Tibial nerve (tissue), 4 donors: ENCODE results near the gene LRRC27. TPM values are rescaled to one million over a fixed set of nuclear protein-coding genes. Genes with fewer than 3 reads are reported as not detected.

Experiments used
- DNase-seq, 2 donors: peaks; one replicate each; pipeline ENCODE4 v3.0.0-alpha.2; 2019; ENCODE audit warnings: low spot score in 2 of 2
- H3K27ac ChIP-seq, 4 donors: fragments of 200-600 bp; sonication (generic) in 3 of 4; one replicate each; pipeline ENCODE4 v1.5.1; 2017 to 2019; ENCODE audit warnings: mild to moderate bottlenecking in 1 of 4
- H3K27me3 ChIP-seq, 2 donors: fragments of 200-600 bp; sonication (generic) in 1 of 2; one replicate each; pipeline versions ENCODE4 v1.5.1 to v1.6.0; 2017 to 2019
- H3K36me3 ChIP-seq, 3 donors: fragments of 200-600 bp; sonication (generic); one replicate each; pipeline ENCODE4 v1.5.1; 2018 to 2019
- H3K4me1 ChIP-seq, 4 donors: fragments of 200-600 bp; sonication (generic) in 3 of 4; one replicate each; pipeline ENCODE4 v1.5.1; 2017 to 2019
- H3K4me3 ChIP-seq, 4 donors: fragments of 200-600 bp; sonication (generic) in 3 of 4; one replicate each; pipeline ENCODE4 v1.5.1; 2017 to 2019; ENCODE audit warnings: mild to moderate bottlenecking in 1 of 4, moderate library complexity in 1 of 4
- H3K9me3 ChIP-seq, 4 donors: fragments of 200-600 bp; sonication (generic) in 3 of 4; one replicate each; pipeline ENCODE4 v1.5.1; 2017 to 2019
- EP300 ChIP-seq, 2 donors: sonication (generic); formaldehyde crosslinking; IDR thresholded peaks; one replicate each; pipeline ENCODE4 v1.6.1; 2017; ENCODE audit warnings: antibody characterized with exemption in 2 of 2, mild to moderate bottlenecking in 1 of 2
- POLR2A ChIP-seq, 2 donors: fragments of 450-650 bp; IDR thresholded peaks; one replicate each; pipeline ENCODE4 v1.6.1; 2017; ENCODE audit warnings: antibody characterized with exemption in 2 of 2, mild to moderate bottlenecking in 2 of 2, moderate library complexity in 2 of 2
- WGBS, 2 donors: methylation state at CpG; one replicate each; pipeline ENCODE4 v1.1.5; 2018; 5-methylcytosine and 5-hydroxymethylcytosine counted together
- total RNA-seq, 4 donors: library from RNA; depleted of rRNA; stranded (reverse); fragments of >200 nt; gene quantifications; one replicate each; pipeline ENCODE4 v1.1.0, GENCODE V29; 2016
- TF ChIP-seq, protein P1 (sequence below), 5 experiments: fragments of 200-600 bp in 3 of 5; fragments of 450-650 bp in 2 of 5; sonication (generic) in 3 of 5; IDR thresholded peaks; one replicate each; pipeline ENCODE4 v1.5.1; 2016 to 2019; ENCODE audit warnings: antibody characterized with exemption in 5 of 5, mild to moderate bottlenecking in 3 of 5, moderate library complexity in 2 of 5

Gene LRRC27
- total RNA-seq, 4 donors from 2014 or later = 10.1 to 21.6 (median 17.9) TPM

DNA sequence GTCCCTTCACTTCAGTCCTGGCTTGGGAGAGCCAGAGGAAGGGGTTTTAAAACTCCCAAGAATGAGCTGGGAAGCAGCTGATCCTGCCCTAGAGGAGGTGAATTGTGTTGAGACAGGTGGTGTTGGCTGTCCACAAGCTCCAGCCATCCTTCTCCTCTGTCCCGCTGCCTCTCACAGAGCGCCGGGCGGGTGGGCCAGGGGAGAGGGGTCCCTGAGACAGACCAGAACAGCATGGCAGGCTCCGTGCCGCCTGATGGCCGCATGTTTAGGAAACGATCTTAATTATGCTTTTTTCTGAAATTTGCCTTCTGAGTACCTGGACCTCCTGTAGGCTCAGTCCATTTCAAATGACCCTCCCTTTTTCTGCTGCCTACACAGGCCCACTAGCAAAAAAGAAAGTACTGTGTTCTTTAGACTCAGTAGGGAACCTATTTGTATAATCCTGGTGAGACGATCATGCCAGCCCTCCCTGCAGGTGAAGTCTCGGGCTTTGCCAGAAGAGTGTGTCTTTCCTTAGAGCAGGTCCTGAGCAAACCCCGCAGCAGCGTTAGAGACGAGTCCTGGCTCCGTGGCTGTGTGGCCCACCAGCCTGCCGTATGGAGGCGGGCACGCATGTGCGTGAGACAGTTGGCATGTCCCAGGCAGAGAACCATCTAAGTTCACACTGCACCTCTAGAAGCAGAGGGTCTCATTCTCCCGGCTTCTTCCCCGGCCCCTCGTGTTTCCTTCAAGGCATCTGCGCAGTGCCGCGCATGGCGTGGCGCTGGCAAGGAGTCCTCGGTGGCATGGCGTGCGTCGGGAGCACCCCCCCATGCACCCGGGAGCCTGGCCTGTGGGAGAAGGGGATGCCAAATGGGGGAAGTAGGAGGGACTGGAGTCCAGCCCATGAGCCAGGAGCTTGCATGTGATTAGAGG is 38.7 kb downstream of the LRRC27 start:
- TF ChIP-seq EP300 (IDR thresholded peaks at IDR 0.05) (no peak), POLR2A (IDR thresholded peaks at IDR 0.05) (no peak)
- TF ChIP-seq, protein P1, sequence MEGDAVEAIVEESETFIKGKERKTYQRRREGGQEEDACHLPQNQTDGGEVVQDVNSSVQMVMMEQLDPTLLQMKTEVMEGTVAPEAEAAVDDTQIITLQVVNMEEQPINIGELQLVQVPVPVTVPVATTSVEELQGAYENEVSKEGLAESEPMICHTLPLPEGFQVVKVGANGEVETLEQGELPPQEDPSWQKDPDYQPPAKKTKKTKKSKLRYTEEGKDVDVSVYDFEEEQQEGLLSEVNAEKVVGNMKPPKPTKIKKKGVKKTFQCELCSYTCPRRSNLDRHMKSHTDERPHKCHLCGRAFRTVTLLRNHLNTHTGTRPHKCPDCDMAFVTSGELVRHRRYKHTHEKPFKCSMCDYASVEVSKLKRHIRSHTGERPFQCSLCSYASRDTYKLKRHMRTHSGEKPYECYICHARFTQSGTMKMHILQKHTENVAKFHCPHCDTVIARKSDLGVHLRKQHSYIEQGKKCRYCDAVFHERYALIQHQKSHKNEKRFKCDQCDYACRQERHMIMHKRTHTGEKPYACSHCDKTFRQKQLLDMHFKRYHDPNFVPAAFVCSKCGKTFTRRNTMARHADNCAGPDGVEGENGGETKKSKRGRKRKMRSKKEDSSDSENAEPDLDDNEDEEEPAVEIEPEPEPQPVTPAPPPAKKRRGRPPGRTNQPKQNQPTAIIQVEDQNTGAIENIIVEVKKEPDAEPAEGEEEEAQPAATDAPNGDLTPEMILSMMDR (IDR thresholded peaks at IDR 0.05) = no peak
- Histone ChIP-seq H3K27me3 (no peaks in the 10 kb centered on the region), H3K4me1 (no peaks in the 10 kb centered on the region), H3K4me3 (no peak overlapping the region), H3K36me3 (peaks cover 0 to 44% (median 0%) of the 10 kb centered on the region in 3 donors), H3K9me3 (no peaks in the 10 kb centered on the region), H3K27ac (no peak overlapping the region)
- 93 to 94% methylated on average over 28 to 31 of the region's 31 CpGs for WGBS, 2 donors
- DNase-seq = no peak

DNA sequence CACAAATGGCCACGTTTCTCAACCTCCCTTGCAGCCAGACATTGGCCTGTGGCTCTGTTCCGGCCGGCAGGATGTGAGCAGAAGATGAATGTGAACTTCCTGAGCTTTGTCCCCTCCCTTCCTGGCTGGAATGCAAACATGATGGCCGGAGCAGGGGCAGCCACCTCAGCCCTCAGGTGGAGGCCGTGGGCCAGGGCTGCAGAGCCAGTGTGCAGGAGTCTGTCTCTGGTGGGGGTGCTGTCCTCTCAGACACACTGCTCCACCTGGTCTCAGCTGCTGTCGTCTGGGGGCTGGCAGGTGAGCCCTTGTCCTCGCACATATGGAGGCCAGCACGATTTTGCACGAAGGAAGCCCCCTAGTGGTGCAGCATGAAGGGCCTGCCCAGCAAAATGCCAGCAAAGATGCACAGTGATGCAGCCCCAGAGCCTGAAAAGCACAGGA is 39.7 kb downstream of the LRRC27 start:
- DNase-seq = no peak
- 79 to 82% methylated on average over 5 to 9 of the region's 9 CpGs for whole genome bisulfite sequencing, 2 donors
- Histone ChIP-seq H3K4me1 (no peaks in the 10 kb centered on the region), H3K9me3 (peaks cover 0 to 4% (median 0%) of the 10 kb centered on the region in 4 donors), H3K27me3 (no peaks in the 10 kb centered on the region), H3K4me3 (no peak overlapping the region), H3K36me3 (peaks cover 0 to 44% (median 0%) of the 10 kb centered on the region in 3 donors), H3K27ac (no peak overlapping the region)
- TF ChIP-seq POLR2A (IDR thresholded peaks at IDR 0.05) = no peak
- TF ChIP-seq, protein P1 (IDR thresholded peaks at IDR 0.05) = no peak

DNA sequence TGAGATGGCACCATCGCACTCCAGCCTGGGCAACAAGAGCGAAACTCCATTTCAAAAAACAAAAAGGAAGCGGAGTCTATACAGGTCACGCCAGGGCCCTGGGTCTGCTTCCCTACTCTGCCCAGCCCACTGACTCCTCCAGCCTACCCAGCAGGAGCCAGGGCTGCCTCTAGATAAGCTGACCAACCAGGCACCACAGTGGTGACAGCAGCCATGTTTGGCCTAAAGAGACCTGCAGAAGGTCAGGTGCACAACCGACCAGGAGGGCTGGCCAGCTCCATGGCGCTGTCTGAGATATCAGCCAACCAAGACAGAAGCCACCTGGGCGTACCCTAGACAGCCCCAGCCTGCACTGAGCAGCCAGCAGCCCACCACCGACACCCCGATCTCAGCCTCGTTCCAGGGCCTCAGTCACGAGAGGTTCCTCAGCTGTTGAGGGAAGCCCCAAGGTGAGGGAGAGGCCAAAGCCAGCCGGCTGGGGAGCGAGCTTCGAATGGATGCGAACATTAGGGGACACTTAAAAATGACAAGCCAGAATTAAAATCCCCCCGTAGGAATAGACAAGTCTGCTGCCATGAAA is 40.6 kb downstream of the LRRC27 start:
- DNase-seq = no peak
- Histone ChIP-seq H3K4me1 (no peaks in the 10 kb centered on the region), H3K9me3 (peaks cover 0 to 4% (median 0%) of the 10 kb centered on the region in 4 donors), H3K36me3 (peaks cover 0 to 48% (median 0%) of the 10 kb centered on the region in 3 donors), H3K27me3 (no peaks in the 10 kb centered on the region), H3K27ac (no peak overlapping the region), H3K4me3 (no peak overlapping the region)
- TF ChIP-seq, protein P1 (IDR thresholded peaks at IDR 0.05) = no peak
- 86 to 90% methylated on average over 16 of the region's 16 CpGs for WGBS, 2 donors

DNA sequence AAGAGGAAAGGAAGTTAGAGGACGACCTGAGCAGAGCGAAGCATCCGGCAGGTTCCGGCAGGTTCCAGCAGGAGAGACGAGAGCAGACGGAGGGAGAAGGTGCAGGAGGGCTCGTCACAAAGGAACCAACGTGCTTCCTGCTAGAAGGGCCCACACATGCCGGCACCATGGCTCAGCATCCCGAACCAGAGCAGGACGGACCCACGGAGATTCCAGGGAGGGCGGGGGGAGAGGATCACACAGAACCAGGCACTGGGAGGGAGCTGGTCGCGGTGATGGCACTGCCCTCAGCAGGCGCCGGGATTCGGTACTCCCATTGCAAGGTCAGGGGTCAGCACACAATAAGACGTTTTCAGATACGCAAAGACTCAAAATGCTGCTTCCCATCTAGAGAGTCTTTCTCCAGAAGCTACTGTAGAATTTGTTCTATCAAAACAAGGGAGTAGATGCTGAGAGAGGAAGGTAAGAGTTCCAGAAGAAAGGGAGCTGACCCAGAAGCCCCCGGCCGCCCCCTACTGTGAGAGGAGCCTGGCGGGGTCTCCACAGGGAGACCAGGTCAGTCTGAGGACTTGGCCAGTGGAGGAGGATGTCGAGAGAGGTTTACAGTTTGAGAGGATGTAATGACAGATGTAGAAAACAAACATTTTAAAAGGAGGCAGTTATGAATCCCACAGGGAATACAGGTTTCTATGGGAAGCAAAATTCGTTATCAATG is 41.4 kb downstream of the LRRC27 start:
- TF ChIP-seq POLR2A (IDR thresholded peaks at IDR 0.05) = no peak
- no peak for TF ChIP-seq EP300 (IDR thresholded peaks at IDR 0.05)
- TF ChIP-seq, protein P1 (IDR thresholded peaks at IDR 0.05) = no peak
- WGBS, 2 donors = 78 to 80% methylated on average over 21 to 25 of the region's 25 CpGs
- H3K4me1 ChIP-seq = no peaks in the 10 kb centered on the region
- no peak overlapping the region for H3K4me3 ChIP-seq
- H3K27me3 ChIP-seq = no peaks in the 10 kb centered on the region
- H3K36me3 ChIP-seq = peaks cover 0 to 47% (median 0%) of the 10 kb centered on the region in 3 donors
- no peak overlapping the region for H3K27ac ChIP-seq
- DNase-seq = no peak
- peaks cover 0 to 4% (median 0%) of the 10 kb centered on the region in 4 donors for H3K9me3 ChIP-seq
